ENCODE results near the gene MRPL21.

- TF ChIP-seq CTCF (IDR thresholded peaks at IDR 0.05) (no peak), POLR2A (IDR thresholded peaks at IDR 0.05) (no peak)
Measured at GRCh38 chr11:68845351-68846002, 58.2 kb downstream of the MRPL21 start.
